Lower leg skin (tissue), 3 donors: ENCODE measurements around the gene MRPL16.

ENCODE experiments used
- POLR2A ChIP-seq, 2 donors: fragments of 450-650 bp; IDR thresholded peaks; one replicate each; pipeline ENCODE4 v1.6.1; 2016 to 2017; ENCODE audit warnings: antibody characterized with exemption in 2 of 2, mild to moderate bottlenecking in 1 of 2, moderate library complexity in 1 of 2
- TF ChIP-seq, protein P1 (sequence below), 3 donors: fragments of 450-650 bp; IDR thresholded peaks; one replicate each; pipeline ENCODE4 v1.5.1; 2016; ENCODE audit warnings: antibody characterized with exemption in 3 of 3, mild to moderate bottlenecking in 3 of 3, moderate library complexity in 2 of 3

DNA sequence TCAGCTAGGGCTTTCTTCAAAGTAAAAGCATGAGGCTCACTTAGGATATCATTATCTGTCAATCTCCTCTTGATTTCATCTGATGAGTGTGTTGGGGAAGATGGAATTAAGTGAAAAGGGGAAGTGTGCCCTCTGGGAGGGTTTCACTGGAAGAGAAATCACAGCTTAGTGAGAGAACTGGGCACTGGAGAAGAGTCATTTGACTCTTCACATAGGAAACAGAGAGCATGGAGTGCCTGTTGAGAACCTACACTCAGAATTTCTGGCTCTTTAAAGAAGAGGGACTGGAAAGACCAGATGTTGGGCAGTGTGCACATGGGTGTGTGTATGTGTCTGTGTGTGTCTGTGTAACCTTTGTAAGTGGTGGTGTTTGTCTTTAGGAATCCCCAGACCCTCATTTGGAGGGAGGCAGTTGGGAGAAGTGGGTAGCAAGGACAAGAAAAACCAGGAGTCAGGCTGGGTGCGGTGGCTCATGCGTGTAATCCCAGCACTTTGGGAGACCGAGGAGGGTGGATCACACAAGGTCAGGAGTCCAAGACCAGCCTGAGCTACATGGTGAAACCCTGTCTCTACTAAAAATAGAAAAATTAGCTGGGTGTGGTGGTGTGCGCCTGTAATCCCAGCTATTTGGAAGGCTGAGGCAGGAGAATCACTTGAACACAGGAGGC, 45.4 kb downstream of the MRPL16 start:
- TF ChIP-seq, protein P1, sequence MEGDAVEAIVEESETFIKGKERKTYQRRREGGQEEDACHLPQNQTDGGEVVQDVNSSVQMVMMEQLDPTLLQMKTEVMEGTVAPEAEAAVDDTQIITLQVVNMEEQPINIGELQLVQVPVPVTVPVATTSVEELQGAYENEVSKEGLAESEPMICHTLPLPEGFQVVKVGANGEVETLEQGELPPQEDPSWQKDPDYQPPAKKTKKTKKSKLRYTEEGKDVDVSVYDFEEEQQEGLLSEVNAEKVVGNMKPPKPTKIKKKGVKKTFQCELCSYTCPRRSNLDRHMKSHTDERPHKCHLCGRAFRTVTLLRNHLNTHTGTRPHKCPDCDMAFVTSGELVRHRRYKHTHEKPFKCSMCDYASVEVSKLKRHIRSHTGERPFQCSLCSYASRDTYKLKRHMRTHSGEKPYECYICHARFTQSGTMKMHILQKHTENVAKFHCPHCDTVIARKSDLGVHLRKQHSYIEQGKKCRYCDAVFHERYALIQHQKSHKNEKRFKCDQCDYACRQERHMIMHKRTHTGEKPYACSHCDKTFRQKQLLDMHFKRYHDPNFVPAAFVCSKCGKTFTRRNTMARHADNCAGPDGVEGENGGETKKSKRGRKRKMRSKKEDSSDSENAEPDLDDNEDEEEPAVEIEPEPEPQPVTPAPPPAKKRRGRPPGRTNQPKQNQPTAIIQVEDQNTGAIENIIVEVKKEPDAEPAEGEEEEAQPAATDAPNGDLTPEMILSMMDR (IDR thresholded peaks at IDR 0.05): no peak
- TF ChIP-seq POLR2A (IDR thresholded peaks at IDR 0.05): no peak
